22Rv1 (cell line): ENCODE data around the gene ETV7.

ENCODE experiments used
- H3K27ac ChIP-seq: fragments of 450-650 bp; 2 replicates; pipeline ENCODE4 v1.5.1; 2017
- ZFX ChIP-seq: fragments of 450-650 bp; IDR thresholded peaks from 2 replicates; pipeline ENCODE4 v1.6.1; 2017; ENCODE audit warnings: antibody characterized with exemption, borderline replicate concordance
- TF ChIP-seq, protein P1 (sequence below): fragments of 450-650 bp; IDR thresholded peaks from 2 replicates; pipeline ENCODE4 v1.5.1; 2017; ENCODE audit warnings: mild to moderate bottlenecking

Gene ETV7

DNA sequence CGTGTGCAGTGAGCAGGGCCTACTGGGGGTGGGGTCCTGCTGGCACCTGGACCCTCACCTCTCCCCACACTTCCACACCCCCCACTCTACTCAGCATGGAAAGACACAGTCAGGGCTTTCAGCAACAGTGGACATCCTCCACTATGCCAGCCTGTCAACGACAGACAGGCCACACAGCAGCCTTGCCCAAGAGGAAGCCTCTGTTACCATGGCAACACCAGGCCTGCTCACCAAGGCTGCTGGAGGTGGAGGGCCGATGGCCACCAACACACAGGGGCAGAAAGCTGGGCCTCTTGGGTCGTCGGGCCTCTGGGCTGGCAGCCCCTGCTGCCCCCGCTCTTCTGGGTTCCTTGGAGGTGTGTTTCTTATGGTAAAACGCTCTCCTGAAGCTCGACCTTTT lies 64.4 kb downstream of the ETV7 start:
- TF ChIP-seq, protein P1, sequence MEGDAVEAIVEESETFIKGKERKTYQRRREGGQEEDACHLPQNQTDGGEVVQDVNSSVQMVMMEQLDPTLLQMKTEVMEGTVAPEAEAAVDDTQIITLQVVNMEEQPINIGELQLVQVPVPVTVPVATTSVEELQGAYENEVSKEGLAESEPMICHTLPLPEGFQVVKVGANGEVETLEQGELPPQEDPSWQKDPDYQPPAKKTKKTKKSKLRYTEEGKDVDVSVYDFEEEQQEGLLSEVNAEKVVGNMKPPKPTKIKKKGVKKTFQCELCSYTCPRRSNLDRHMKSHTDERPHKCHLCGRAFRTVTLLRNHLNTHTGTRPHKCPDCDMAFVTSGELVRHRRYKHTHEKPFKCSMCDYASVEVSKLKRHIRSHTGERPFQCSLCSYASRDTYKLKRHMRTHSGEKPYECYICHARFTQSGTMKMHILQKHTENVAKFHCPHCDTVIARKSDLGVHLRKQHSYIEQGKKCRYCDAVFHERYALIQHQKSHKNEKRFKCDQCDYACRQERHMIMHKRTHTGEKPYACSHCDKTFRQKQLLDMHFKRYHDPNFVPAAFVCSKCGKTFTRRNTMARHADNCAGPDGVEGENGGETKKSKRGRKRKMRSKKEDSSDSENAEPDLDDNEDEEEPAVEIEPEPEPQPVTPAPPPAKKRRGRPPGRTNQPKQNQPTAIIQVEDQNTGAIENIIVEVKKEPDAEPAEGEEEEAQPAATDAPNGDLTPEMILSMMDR, result no peak
- TF ChIP-seq ZFX, result no peak
- H3K27ac ChIP-seq, result no peak overlapping the region

GRCh38 chr6:36322591-36322990 lies 64.9 kb downstream of the ETV7 start:
- no peak overlapping the region for H3K27ac ChIP-seq
- TF ChIP-seq ZFX, result no peak
- TF ChIP-seq, protein P1, result no peak

- H3K27ac ChIP-seq, result no peak overlapping the region
- TF ChIP-seq ZFX, result no peak
- TF ChIP-seq, protein P1, result no peak
Observed at GRCh38 chr6:36320475-36320874, 67.0 kb downstream of the ETV7 start.

GRCh38 chr6:36319821-36320220 lies 67.6 kb downstream of the ETV7 start:
- peak overlapping the region; percentile 2; the same call in 1 of the 2 replicates for H3K27ac ChIP-seq
- TF ChIP-seq, protein P1, result no peak
- no peak for TF ChIP-seq ZFX

DNA sequence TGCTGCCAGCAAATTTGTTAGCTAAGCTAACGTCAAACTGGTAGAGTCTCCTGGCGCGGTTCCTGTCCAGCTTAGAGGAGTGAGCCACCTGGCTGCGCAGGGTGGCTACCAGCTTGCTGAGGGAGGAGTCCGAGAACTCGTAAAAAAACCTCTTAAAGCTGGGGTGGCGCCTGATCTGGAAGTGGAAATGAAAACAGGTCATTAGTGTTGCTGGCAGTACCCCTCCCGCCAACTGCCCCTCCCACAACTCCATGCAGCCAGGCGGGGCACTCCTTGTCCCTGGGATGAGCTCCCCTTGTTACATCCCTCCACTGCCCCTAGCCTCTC lies 68.1 kb downstream of the ETV7 start:
- H3K27ac ChIP-seq, result peak overlapping the region; percentile 2; the same call in 1 of the 2 replicates
- TF ChIP-seq, protein P1, result peak; percentile 18
- no peak for TF ChIP-seq ZFX

- TF ChIP-seq, protein P1, result no peak
- no peak for TF ChIP-seq ZFX
- H3K27ac ChIP-seq, result peak overlapping the region; percentile 2; the same call in 1 of the 2 replicates
Observed at GRCh38 chr6:36318690-36319435, 68.6 kb downstream of the ETV7 start.

DNA sequence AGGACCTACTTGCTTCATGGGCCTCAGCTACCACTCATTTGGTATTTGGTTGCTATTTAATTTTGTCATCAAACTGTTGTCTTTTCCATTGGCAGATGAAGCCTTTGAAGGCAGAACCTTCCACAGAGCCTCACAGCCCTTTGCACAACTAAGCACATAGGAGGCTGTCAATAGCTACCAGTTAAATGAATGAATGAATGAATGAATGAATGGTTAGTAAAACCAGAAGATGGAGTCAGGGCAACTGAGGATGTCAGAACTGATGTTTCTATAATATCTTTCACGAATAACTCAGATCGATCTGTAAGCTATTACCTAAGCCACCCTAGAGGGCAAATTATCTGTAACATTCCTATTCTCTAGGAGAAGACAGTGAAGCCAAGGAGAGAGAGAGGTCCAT lies 69.8 kb downstream of the ETV7 start:
- no peak overlapping the region for H3K27ac ChIP-seq
- no peak for TF ChIP-seq ZFX
